CD4-positive, alpha-beta memory T cell (primary cell): ENCODE results near the gene MAP1B. TPM values are rescaled to one million over a fixed set of nuclear protein-coding genes. Genes with fewer than 3 reads are reported as not detected.
A peak's percentile ranks its signal among the peaks of the same experiment; 100 is the strongest.

Source experiments
- CTCF ChIA-PET: fragments of 350-600 bp; sonication (Branson Sonifier 250); formaldehyde crosslinking; loops from one replicate; lab custom pipeline; 2021; ENCODE audit warnings: inconsistent platforms; ENCODE audit not compliant: partially characterized antibody; lab: Charles Lee
- POLR2A ChIA-PET: fragments of 350-600 bp; sonication (Branson Sonifier 250); formaldehyde crosslinking; loops from one replicate; lab custom pipeline; 2021; ENCODE audit not compliant: partially characterized antibody; lab: Charles Lee
- DNase-seq, 5 donors: peaks; one replicate each; pipeline versions ENCODE4 v3.0.0 to v3.0.0-alpha.2; 2020 to 2022; ENCODE audit warnings: mixed read lengths in 1 of 5
- H3K27ac ChIP-seq: one replicate; pipeline ENCODE4 v1.7.0; 2013; ENCODE audit warnings: low read depth, low read length
- H3K27me3 ChIP-seq: 2 replicates; pipeline ENCODE4 v1.7.0; 2013; ENCODE audit warnings: mild to moderate bottlenecking, low read length, moderate library complexity; ENCODE audit not compliant: insufficient read depth
- H3K36me3 ChIP-seq: 2 replicates; pipeline ENCODE4 v1.7.0; 2013; ENCODE audit warnings: mild to moderate bottlenecking, low read length, moderate library complexity; ENCODE audit not compliant: insufficient read depth
- H3K4me1 ChIP-seq: 2 replicates; pipeline ENCODE4 v1.7.0; 2013; ENCODE audit warnings: mild to moderate bottlenecking, low read length, moderate library complexity; ENCODE audit not compliant: insufficient read depth
- H3K4me3 ChIP-seq, 2 donors: one replicate each; pipeline ENCODE4 v1.7.0; 2013; ENCODE audit warnings: low read length in 2 of 2, mild to moderate bottlenecking in 1 of 2
- H3K9me3 ChIP-seq, 2 donors: one replicate each; pipeline ENCODE4 v1.7.0; 2013; ENCODE audit warnings: low read length in 2 of 2, control low read depth in 1 of 2; ENCODE audit not compliant: control insufficient read depth in 1 of 2
- H3K27ac Mint-ChIP-seq, 7 donors: one replicate each; pipeline ENCODE4 v1.8.0; 2020 to 2021; ENCODE audit warnings: mixed read lengths in 7 of 7, mild to moderate bottlenecking in 6 of 7, inconsistent platforms in 3 of 7, moderate library complexity in 3 of 7
- H3K27me3 Mint-ChIP-seq, 2 donors: one replicate each; pipeline ENCODE4 v1.8.0; 2020 to 2021; ENCODE audit warnings: mixed read lengths in 2 of 2
- H3K36me3 Mint-ChIP-seq, 2 donors: one replicate each; pipeline ENCODE4 v1.8.0; 2020 to 2021; ENCODE audit warnings: mixed read lengths in 2 of 2, inconsistent platforms in 1 of 2, mild to moderate bottlenecking in 1 of 2
- H3K4me1 Mint-ChIP-seq, 4 donors: one replicate each; pipeline ENCODE4 v1.8.0; 2020 to 2021; ENCODE audit warnings: mixed read lengths in 4 of 4, mild to moderate bottlenecking in 1 of 4
- H3K4me3 Mint-ChIP-seq, 8 donors: one replicate each; pipeline ENCODE4 v1.8.0; 2020 to 2021; ENCODE audit warnings: mixed read lengths in 8 of 8, mild to moderate bottlenecking in 7 of 8, moderate library complexity in 6 of 8, inconsistent platforms in 3 of 8
- H3K9me3 Mint-ChIP-seq, 8 donors: one replicate each; pipeline ENCODE4 v1.8.0; 2020 to 2021; ENCODE audit warnings: mixed read lengths in 8 of 8, mild to moderate bottlenecking in 5 of 8, inconsistent platforms in 3 of 8, moderate library complexity in 1 of 8
- intact Hi-C: fragments of 100-400 bp; cut with micrococcal nuclease; formaldehyde crosslinking; loops from one replicate; pipeline ENCODE4 v1.15.1; 2023
- polyA plus RNA-seq, 2 donors: library from polyadenylated mRNA; unstranded; fragments of 300-500 nt; fragmentation: Illumina TruSeq; gene quantifications; one replicate each; pipeline ENCODE4 v1.2.3, GENCODE V29; 2021
- total RNA-seq, 2 experiments: library from RNA; stranded (reverse); gene quantifications; one replicate each; pipeline ENCODE4 v1.2.3, GENCODE V29; 2021

MAP1B gene
- total and polyA plus RNA-seq, 4 experiments from 2014 or later = 0.13 to 0.25 TPM; not detected in 2

- Histone ChIP-seq H3K4me1 (no peaks in the 10 kb centered on the region), H3K9me3 (no peaks in the 10 kb centered on the region), H3K4me3 (no peak overlapping the region), H3K36me3 (no peaks in the 10 kb centered on the region), H3K27me3 (no peaks in the 10 kb centered on the region), H3K27ac (no peak overlapping the region)
- Mint-ChIP-seq H3K9me3 (no peaks in the 10 kb centered on the region), H3K4me3 (no peak overlapping the region), H3K36me3 (no peaks in the 10 kb centered on the region), H3K4me1 (peaks cover 0 to 2% (median under 1%) of the 10 kb centered on the region in 4 donors), H3K27ac (no peak overlapping the region), H3K27me3 (peaks cover 17 to 20% of the 10 kb centered on the region in 2 donors)
- no peak for DNase-seq
- intact Hi-C loops = no loop called here
- POLR2A ChIA-PET = no interaction called here
- CTCF ChIA-PET = interaction anchor here (1.2 to 5.0 kb wide), 2 partner anchors 11 to 176 kb away, joined by 4 to 45 read pairs; no protein-coding TSS in a partner anchor
Observed at GRCh38 chr5:72133212-72133990, 26.1 kb downstream of the MAP1B start.

- Mint-ChIP-seq H3K36me3 (no peaks in the 10 kb centered on the region), H3K4me3 (no peak overlapping the region), H3K9me3 (no peaks in the 10 kb centered on the region), H3K4me1 (peaks cover 0 to 4% (median under 1%) of the 10 kb centered on the region in 4 donors), H3K27me3 (peaks cover 17 to 23% of the 10 kb centered on the region in 2 donors), H3K27ac (no peak overlapping the region)
- Histone ChIP-seq H3K36me3 (no peaks in the 10 kb centered on the region), H3K4me3 (no peak overlapping the region), H3K9me3 (no peaks in the 10 kb centered on the region), H3K27me3 (no peaks in the 10 kb centered on the region), H3K4me1 (no peaks in the 10 kb centered on the region), H3K27ac (no peak overlapping the region)
- intact Hi-C loops = no loop called here
- no peak for DNase-seq
- CTCF ChIA-PET = interaction anchor here (0.9 to 5.0 kb wide), 3 partner anchors 10 to 175 kb away, joined by 3 to 45 read pairs (median 4); no protein-coding TSS in a partner anchor
- POLR2A ChIA-PET = no interaction called here
Observed at GRCh38 chr5:72134226-72134899, 27.1 kb downstream of the MAP1B start.

GRCh38 chr5:72137826-72138409, 30.6 kb downstream of the MAP1B start:
- CTCF ChIA-PET = interaction anchor here (0.9 to 5.0 kb wide), 3 partner anchors 13 to 171 kb away, joined by 3 to 45 read pairs (median 3); no protein-coding TSS in a partner anchor

GRCh38 chr5:72138943-72139521, 31.8 kb downstream of the MAP1B start:
- H3K27ac ChIP-seq = no peak overlapping the region
- peaks cover 12 to 19% of the 10 kb centered on the region in 2 donors for H3K27me3 Mint-ChIP-seq
- no peak overlapping the region for H3K27ac Mint-ChIP-seq
- intact Hi-C loops = loop anchor here (5.0 kb wide), 1 partner anchor 93 kb away; no protein-coding TSS in a partner anchor
- H3K4me3 ChIP-seq = no peak overlapping the region
- CTCF ChIA-PET = interaction anchor here (0.6 to 1.0 kb wide), 3 partner anchors 8 to 170 kb away, joined by 3 to 9 read pairs (median 4); no protein-coding TSS in a partner anchor
- H3K4me1 ChIP-seq = no peaks in the 10 kb centered on the region
- no peaks in the 10 kb centered on the region for H3K27me3 ChIP-seq
- no peaks in the 10 kb centered on the region for H3K9me3 Mint-ChIP-seq
- H3K36me3 Mint-ChIP-seq = no peaks in the 10 kb centered on the region
- DNase-seq = no peak
- no peak overlapping the region for H3K4me3 Mint-ChIP-seq
- H3K9me3 ChIP-seq = no peaks in the 10 kb centered on the region
- POLR2A ChIA-PET = no interaction called here
- H3K36me3 ChIP-seq = no peaks in the 10 kb centered on the region
- peaks cover 0 to 4% (median under 1%) of the 10 kb centered on the region in 4 donors for H3K4me1 Mint-ChIP-seq

More at GRCh38 chr5:72137826-72138409, 30.6 kb downstream of the MAP1B start:
- no peak overlapping the region for H3K27ac Mint-ChIP-seq
- H3K4me1 ChIP-seq = no peaks in the 10 kb centered on the region
- no peak overlapping the region for H3K4me3 ChIP-seq
- H3K36me3 Mint-ChIP-seq = no peaks in the 10 kb centered on the region
- H3K27ac ChIP-seq = no peak overlapping the region
- peak in 4 of 5 donors; percentile 22 to 33 (median 29) for DNase-seq
- intact Hi-C loops = loop anchor here (1.0 to 5.0 kb wide), 4 partner anchors 94 to 170 kb away; no protein-coding TSS in a partner anchor
- H3K27me3 Mint-ChIP-seq = peaks cover 18 to 20% of the 10 kb centered on the region in 2 donors
- peaks cover 0 to 4% (median under 1%) of the 10 kb centered on the region in 4 donors for H3K4me1 Mint-ChIP-seq
- H3K36me3 ChIP-seq = no peaks in the 10 kb centered on the region
- POLR2A ChIA-PET = no interaction called here
- H3K27me3 ChIP-seq = no peaks in the 10 kb centered on the region
- no peaks in the 10 kb centered on the region for H3K9me3 Mint-ChIP-seq
- H3K9me3 ChIP-seq = no peaks in the 10 kb centered on the region
- no peak overlapping the region for H3K4me3 Mint-ChIP-seq

GRCh38 chr5:72140711-72141110, 33.4 kb downstream of the MAP1B start:
- no peaks in the 10 kb centered on the region for H3K9me3 ChIP-seq
- H3K4me3 Mint-ChIP-seq = no peak overlapping the region
- H3K36me3 ChIP-seq = no peaks in the 10 kb centered on the region
- H3K27me3 Mint-ChIP-seq = peaks cover 10 to 15% of the 10 kb centered on the region in 2 donors
- no peaks in the 10 kb centered on the region for H3K4me1 ChIP-seq
- CTCF ChIA-PET = interaction anchor here (1.0 kb wide), 1 partner anchor 167 kb away, joined by 3 read pairs; no protein-coding TSS in a partner anchor
- peaks cover 0 to 4% (median under 1%) of the 10 kb centered on the region in 4 donors for H3K4me1 Mint-ChIP-seq
- H3K27me3 ChIP-seq = no peaks in the 10 kb centered on the region
- no peaks in the 10 kb centered on the region for H3K36me3 Mint-ChIP-seq
- H3K27ac Mint-ChIP-seq = no peak overlapping the region
- H3K27ac ChIP-seq = no peak overlapping the region
- intact Hi-C loops = no loop called here
- H3K9me3 Mint-ChIP-seq = no peaks in the 10 kb centered on the region
- POLR2A ChIA-PET = no interaction called here
- H3K4me3 ChIP-seq = no peak overlapping the region
- DNase-seq = no peak

GRCh38 chr5:72141440-72142355, 34.4 kb downstream of the MAP1B start:
- no peak overlapping the region for H3K27ac ChIP-seq
- CTCF ChIA-PET = interaction anchor here (1.0 kb wide), 1 partner anchor 166 kb away, joined by 3 read pairs; no protein-coding TSS in a partner anchor
- intact Hi-C loops = no loop called here
- peak overlapping the region in 1 of 7 donors; percentile 24 for H3K27ac Mint-ChIP-seq
- no peak overlapping the region for H3K4me3 Mint-ChIP-seq
- peaks cover 0 to 4% (median under 1%) of the 10 kb centered on the region in 4 donors for H3K4me1 Mint-ChIP-seq
- peaks cover 10 to 15% of the 10 kb centered on the region in 2 donors for H3K27me3 Mint-ChIP-seq
- no peaks in the 10 kb centered on the region for H3K36me3 ChIP-seq
- POLR2A ChIA-PET = no interaction called here
- H3K9me3 ChIP-seq = no peaks in the 10 kb centered on the region
- no peaks in the 10 kb centered on the region for H3K9me3 Mint-ChIP-seq
- no peak for DNase-seq
- H3K36me3 Mint-ChIP-seq = no peaks in the 10 kb centered on the region
- H3K4me3 ChIP-seq = no peak overlapping the region
- no peaks in the 10 kb centered on the region for H3K4me1 ChIP-seq
- H3K27me3 ChIP-seq = no peaks in the 10 kb centered on the region
